IMR-90 (cell line): Measurements from ENCODE around the gene GNA15. TPM values are rescaled to one million over a fixed set of nuclear protein-coding genes. Genes with fewer than 3 reads are reported as not detected.

ENCODE experiments used
- ATAC-seq: fragments of 200-7000 bp; cut with Tn5 transposase; 2 replicates; pipeline ENCODE4 v1.9.1; 2020; ENCODE audit warnings: low read depth, mild to moderate bottlenecking, moderate library complexity
- BruUV-seq: library from RNA; stranded (reverse); fragments of 400-500 nt; replicated peaks from 2 replicates; lab custom pipeline; 2021; lab: Mats Ljungman, UMichigan
- CTCF ChIA-PET: fragments of 300-600 bp; formaldehyde crosslinking; extraction: SDS; loops from one replicate; lab custom pipeline; 2021; ENCODE audit warnings: antibody characterized with exemption; lab: Yijun Ruan, JAX
- POLR2A ChIA-PET: fragments of 300-600 bp; sonication (Branson Sonifier 250); formaldehyde crosslinking; loops from one replicate; lab custom pipeline; 2022; ENCODE audit warnings: antibody characterized with exemption; ENCODE audit not compliant: unreplicated experiment; lab: Charles Lee
- DNase-seq: peaks from one replicate; pipeline ENCODE4 v3.0.0; 2013
- H2AFZ ChIP-seq: replicated peaks from 2 replicates; pipeline ENCODE3; 2013; ENCODE audit warnings: low read length, mild to moderate bottlenecking; ENCODE audit not compliant: poor library complexity
- H2AK5ac ChIP-seq: 2 replicates; pipeline ENCODE4 v1.6.1; 2013; ENCODE audit warnings: low read depth, low read length, inconsistent platforms
- H2AK9ac ChIP-seq: replicated peaks from 2 replicates; pipeline ENCODE3; 2013; ENCODE audit warnings: mild to moderate bottlenecking, low read depth, low read length, moderate library complexity; ENCODE audit not compliant: poor library complexity
- H2BK120ac ChIP-seq: 2 replicates; pipeline ENCODE4 v1.6.1; 2013; ENCODE audit warnings: low read depth, low read length, inconsistent platforms
- H2BK15ac ChIP-seq: 3 replicates; pipeline ENCODE4 v1.6.1; 2013; ENCODE audit warnings: low read depth, low read length, inconsistent platforms
- H2BK20ac ChIP-seq: 2 replicates; pipeline ENCODE4 v1.6.1; 2013; ENCODE audit warnings: low read depth, mild to moderate bottlenecking, inconsistent platforms, low read length, moderate library complexity
- H2BK5ac ChIP-seq: 2 replicates; pipeline ENCODE4 v1.6.1; 2013; ENCODE audit warnings: mild to moderate bottlenecking, low read depth, low read length, inconsistent platforms; ENCODE audit not compliant: poor library complexity, severe bottlenecking
- H3K14ac ChIP-seq: replicated peaks from 2 replicates; pipeline ENCODE4 v1.6.1; 2013; ENCODE audit warnings: low read depth, low read length, inconsistent platforms
- H3K18ac ChIP-seq: 2 replicates; pipeline ENCODE4 v1.6.1; 2013; ENCODE audit warnings: low read depth, low read length, control low read depth
- H3K23ac ChIP-seq: 2 replicates; pipeline ENCODE4 v1.6.1; 2013; ENCODE audit warnings: low read depth, low read length, inconsistent platforms
- H3K27ac ChIP-seq: 2 replicates; pipeline ENCODE4 v1.5.1; 2013; ENCODE audit warnings: mild to moderate bottlenecking, control low read depth, low read length; ENCODE audit not compliant: insufficient read depth
- H3K27me3 ChIP-seq: 2 replicates; pipeline ENCODE4 v1.6.1; 2013; ENCODE audit warnings: low read length; ENCODE audit not compliant: control insufficient read depth, insufficient read depth
- H3K36me3 ChIP-seq: 2 replicates; pipeline ENCODE4 v1.6.1; 2013; ENCODE audit warnings: low read length, mixed read lengths; ENCODE audit not compliant: control insufficient read depth, insufficient read depth
- H3K4ac ChIP-seq: 2 replicates; pipeline ENCODE4 v1.6.1; 2013; ENCODE audit warnings: low read depth, low read length, inconsistent platforms
- H3K4me1 ChIP-seq: 2 replicates; pipeline ENCODE4 v1.6.1; 2013; ENCODE audit warnings: low read length, mixed read lengths; ENCODE audit not compliant: control insufficient read depth, insufficient read depth
- H3K4me2 ChIP-seq: 2 replicates; pipeline ENCODE4 v1.6.1; 2013; ENCODE audit warnings: low read depth, mild to moderate bottlenecking, control low read depth, low read length, moderate library complexity
- H3K4me3 ChIP-seq: 2 replicates; pipeline ENCODE4 v1.5.1; 2013; ENCODE audit warnings: low read depth, mild to moderate bottlenecking, control low read depth, low read length, moderate library complexity; ENCODE audit not compliant: insufficient read depth
- H3K56ac ChIP-seq: 2 replicates; pipeline ENCODE4 v1.6.1; 2013; ENCODE audit warnings: low read length, inconsistent platforms; ENCODE audit not compliant: insufficient read depth; ENCODE audit errors: extremely low read depth
- H3K79me1 ChIP-seq, 2 experiments: 2 replicates each; pipeline ENCODE4 v1.6.1; 2013; ENCODE audit warnings: low read length in 2 of 2, inconsistent platforms in 1 of 2, low read depth in 1 of 2
- H3K9ac ChIP-seq: 2 replicates; pipeline ENCODE4 v1.6.1; 2013; ENCODE audit warnings: low read depth, low read length, control low read depth
- H3K9me1 ChIP-seq: 2 replicates; pipeline ENCODE4 v1.6.1; 2013; ENCODE audit warnings: low read length, inconsistent platforms; ENCODE audit not compliant: insufficient read depth
- H3K9me3 ChIP-seq: 2 replicates; pipeline ENCODE4 v1.6.1; 2013; ENCODE audit warnings: low read length; ENCODE audit not compliant: control insufficient read depth, insufficient read depth
- H4K20me1 ChIP-seq: 2 replicates; pipeline ENCODE4 v1.6.1; 2013; ENCODE audit warnings: low read length, inconsistent platforms; ENCODE audit not compliant: insufficient read depth
- H4K5ac ChIP-seq: 2 replicates; pipeline ENCODE4 v1.6.1; 2013; ENCODE audit warnings: mild to moderate bottlenecking, low read depth, low read length, control low read depth
- H4K8ac ChIP-seq, 2 experiments: 2 replicates each; pipeline ENCODE4 v1.6.1; 2013; ENCODE audit warnings: low read depth in 2 of 2, low read length in 2 of 2, control low read depth in 1 of 2, inconsistent platforms in 1 of 2
- H4K91ac ChIP-seq: 2 replicates; pipeline ENCODE4 v1.6.1; 2013; ENCODE audit warnings: low read depth, low read length, inconsistent platforms; ENCODE audit not compliant: insufficient read depth
- BHLHE40 ChIP-seq: fragments of 150-350 bp; IDR thresholded peaks from 2 replicates; pipeline ENCODE4 v1.6.1; 2016; ENCODE audit warnings: mild to moderate bottlenecking, low read depth, low read length
- CEBPB ChIP-seq: IDR thresholded peaks from 2 replicates; pipeline ENCODE4 v1.6.1; 2012; ENCODE audit warnings: low read depth, low read length, improper control_type of control experiment
- CHD1 ChIP-seq: IDR thresholded peaks from 2 replicates; pipeline ENCODE4 v1.6.1; 2012; ENCODE audit warnings: low read depth, low read length, improper control_type of control experiment
- FOS ChIP-seq: fragments of 150-350 bp; IDR thresholded peaks from 2 replicates; pipeline ENCODE4 v1.6.1; 2016; ENCODE audit warnings: low read depth, low read length
- MAFK ChIP-seq: IDR thresholded peaks from 2 replicates; pipeline ENCODE4 v1.6.1; 2012; ENCODE audit warnings: low read depth, low read length, improper control_type of control experiment
- MAZ ChIP-seq: IDR thresholded peaks from 2 replicates; pipeline ENCODE4 v1.6.1; 2012; ENCODE audit warnings: low read depth, mild to moderate bottlenecking, low read length, improper control_type of control experiment, moderate library complexity, borderline replicate concordance
- MXI1 ChIP-seq: IDR thresholded peaks from 2 replicates; pipeline ENCODE4 v1.6.1; 2012; ENCODE audit warnings: low read depth, mild to moderate bottlenecking, low read length, moderate library complexity, borderline replicate concordance
- NFE2L2 ChIP-seq: fragments of 150-350 bp; IDR thresholded peaks from 2 replicates; pipeline ENCODE4 v1.6.1; 2016; ENCODE audit warnings: low read depth, mild to moderate bottlenecking, low read length
- POLR2A ChIP-seq: IDR thresholded peaks from 2 replicates; pipeline ENCODE4 v1.6.1; 2012; ENCODE audit warnings: mild to moderate bottlenecking, low read depth, low read length
- RAD21 ChIP-seq: IDR thresholded peaks from 2 replicates; pipeline ENCODE4 v1.6.1; 2012; ENCODE audit warnings: low read length, improper control_type of control experiment
- RCOR1 ChIP-seq: IDR thresholded peaks from 2 replicates; pipeline ENCODE4 v1.6.1; 2012; ENCODE audit warnings: mild to moderate bottlenecking, low read length, improper control_type of control experiment; ENCODE audit not compliant: insufficient replicate concordance
- RFX5 ChIP-seq: IDR thresholded peaks from 2 replicates; pipeline ENCODE4 v1.8.0; 2012; ENCODE audit warnings: low read depth, mild to moderate bottlenecking, low read length, moderate library complexity
- SMC3 ChIP-seq: fragments of 150-350 bp; IDR thresholded peaks from 2 replicates; pipeline ENCODE4 v1.6.1; 2016; ENCODE audit warnings: low read depth, mild to moderate bottlenecking, antibody characterized with exemption, low read length, moderate library complexity
- WGBS, 2 experiments: methylation state at CpG; one replicate each; pipeline versions ENCODE4 v1.1.5 to v1.1.7; 2013; ENCODE audit warnings: missing lambda C conversion rate in 2 of 2; ENCODE audit not compliant: insufficient read length in 1 of 2; ENCODE audit errors: extremely low coverage in 2 of 2; 5-methylcytosine and 5-hydroxymethylcytosine counted together
- dilution Hi-C: fragments of 300-500 bp; cut with HindIII; formaldehyde crosslinking; loops from one replicate; pipeline ENCODE4 v1.14.3; 2018; ENCODE audit warnings: low sequenced_read_pairs; ENCODE audit not compliant: unreplicated experiment
- in situ Hi-C: fragments of 300-500 bp; cut with MboI; formaldehyde crosslinking; loops from 3 replicates; pipeline ENCODE4 v1.14.3; 2019; ENCODE audit warnings: low sequenced_read_pairs, inconsistent platforms, mixed read lengths
- intact Hi-C: fragments of 100-400 bp; cut with micrococcal nuclease; formaldehyde crosslinking; loops from 2 replicates; pipeline ENCODE4 v1.10.0; 2022
- polyA plus RNA-seq, 3 experiments: library from polyadenylated mRNA; depleted of rRNA; stranded (reverse); fragments of >200 nt; gene quantifications; 2 replicates each; pipeline ENCODE4 v1.2.3, GENCODE V29; 2012; ENCODE audit warnings: low replicate concordance in 1 of 3
- total RNA-seq: library from RNA; depleted of rRNA; stranded (reverse); fragments of >200 nt; gene quantifications from 2 replicates; pipeline ENCODE4 v1.2.3, GENCODE V29; 2012
- TF ChIP-seq, protein P1 (sequence below): fragments of 150-350 bp; IDR thresholded peaks from 2 replicates; pipeline ENCODE4 v1.6.1; 2016; ENCODE audit warnings: low read depth, mild to moderate bottlenecking, low read length, moderate library complexity, borderline replicate concordance
- TF ChIP-seq, protein P2 (sequence below): conservative IDR thresholded peaks from 2 replicates; pipeline ENCODE4 v1.5.1; 2012; ENCODE audit warnings: mild to moderate bottlenecking, low read depth, low read length, improper control_type of control experiment

Gene GNA15
- total and polyA plus RNA-seq, 2 of the 4 experiments (the other 2 are of a cell fraction): 0.18 TPM; not detected in 1

DNA sequence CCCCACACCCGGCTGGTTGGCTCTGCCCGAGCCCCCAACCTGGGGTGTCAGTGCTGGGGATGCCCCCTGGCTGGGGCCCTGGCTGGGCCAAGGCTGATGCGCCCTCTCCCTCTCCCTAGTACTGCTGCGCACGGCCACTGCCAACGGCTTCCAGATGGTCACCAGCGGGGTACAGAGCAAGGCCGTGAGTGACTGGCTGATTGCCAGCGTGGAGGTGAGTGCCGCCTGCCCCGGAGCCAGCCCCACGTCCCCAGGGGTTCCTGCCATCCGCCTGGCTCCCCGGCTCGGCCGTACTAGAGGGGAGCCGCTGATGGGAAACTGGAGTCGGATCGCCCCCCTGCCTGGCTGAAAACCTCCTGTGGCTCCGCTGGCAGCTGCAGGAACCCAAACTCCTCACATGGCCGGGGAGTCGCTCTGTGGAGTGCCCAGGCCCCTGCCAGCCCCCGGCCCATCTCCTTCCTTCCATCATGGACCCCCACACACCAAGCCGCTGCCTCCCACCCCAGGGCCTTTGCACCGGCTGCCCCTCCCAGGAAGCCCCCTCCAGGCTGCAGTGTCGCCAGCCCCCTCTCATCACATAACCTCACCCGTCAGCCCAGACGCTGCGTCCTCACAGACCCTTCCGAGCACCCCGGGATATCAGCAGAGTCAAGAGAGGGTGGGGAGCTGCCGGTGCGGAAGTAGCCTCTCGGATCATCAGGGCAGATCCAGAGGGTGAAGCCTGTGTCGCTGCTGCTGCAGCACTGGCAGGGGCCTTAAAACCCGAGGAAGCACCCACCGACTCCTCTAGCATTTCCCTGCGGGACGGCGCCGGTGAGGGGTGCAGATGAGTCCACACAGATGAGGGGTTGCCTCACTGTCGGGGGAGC is 60.5 kb downstream of the GNA15 start:
- Histone ChIP-seq H3K9me1 (no peaks in the 10 kb centered on the region), H4K5ac (no peak overlapping the region), H2BK15ac (no peak overlapping the region), H2AFZ (no peak overlapping the region), H3K36me3 (peaks cover 27% of the 10 kb centered on the region), H3K27ac (no peak overlapping the region), H3K9ac (no peak overlapping the region), H4K20me1 (peaks cover 12% of the 10 kb centered on the region), H2BK20ac (no peak overlapping the region), H3K23ac (no peak overlapping the region), H2BK5ac (no peak overlapping the region), H3K14ac (no peak overlapping the region), H3K56ac (no peak overlapping the region), H3K4me1 (no peaks in the 10 kb centered on the region), H2AK9ac (no peak overlapping the region), H3K18ac (no peak overlapping the region), H3K79me1 (peaks cover 0 to 18% of the 10 kb centered on the region in 2 experiments; a peak in 1 of 4 replicates), H2AK5ac (no peak overlapping the region), H3K4me2 (no peak overlapping the region), H3K9me3 (no peaks in the 10 kb centered on the region), H3K4ac (no peak overlapping the region), H4K8ac (no peak overlapping the region), H3K27me3 (no peaks in the 10 kb centered on the region), H3K4me3 (no peak overlapping the region), H4K91ac (no peak overlapping the region), H2BK120ac (no peak overlapping the region)
- dilution Hi-C loops (no loop called here), intact Hi-C loops (no loop called here), in situ Hi-C loops (no loop called here)
- POLR2A ChIA-PET: no interaction called here
- 91% methylated on average over 19 of the region's 42 CpGs; no CpG with 5 or more reads in 1 of the 2 experiments for WGBS, 2 experiments
- DNase-seq (no peak), ATAC-seq (no peak)
- no TSS peak for BruUV-seq
- CTCF ChIA-PET: no interaction called here
- TF ChIP-seq MAFK: no peak
- no peak for TF ChIP-seq RCOR1
- no peak for TF ChIP-seq SMC3
- no peak for TF ChIP-seq FOS
- TF ChIP-seq, protein P1, sequence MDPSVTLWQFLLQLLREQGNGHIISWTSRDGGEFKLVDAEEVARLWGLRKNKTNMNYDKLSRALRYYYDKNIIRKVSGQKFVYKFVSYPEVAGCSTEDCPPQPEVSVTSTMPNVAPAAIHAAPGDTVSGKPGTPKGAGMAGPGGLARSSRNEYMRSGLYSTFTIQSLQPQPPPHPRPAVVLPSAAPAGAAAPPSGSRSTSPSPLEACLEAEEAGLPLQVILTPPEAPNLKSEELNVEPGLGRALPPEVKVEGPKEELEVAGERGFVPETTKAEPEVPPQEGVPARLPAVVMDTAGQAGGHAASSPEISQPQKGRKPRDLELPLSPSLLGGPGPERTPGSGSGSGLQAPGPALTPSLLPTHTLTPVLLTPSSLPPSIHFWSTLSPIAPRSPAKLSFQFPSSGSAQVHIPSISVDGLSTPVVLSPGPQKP: no peak
- no peak for TF ChIP-seq BHLHE40
- TF ChIP-seq POLR2A: no peak
- no peak for TF ChIP-seq CEBPB
- TF ChIP-seq MAZ: no peak
- TF ChIP-seq RFX5: no peak
- no peak for TF ChIP-seq NFE2L2
- TF ChIP-seq RAD21: no peak
- TF ChIP-seq MXI1: no peak
- TF ChIP-seq CHD1: no peak
- TF ChIP-seq, protein P2, sequence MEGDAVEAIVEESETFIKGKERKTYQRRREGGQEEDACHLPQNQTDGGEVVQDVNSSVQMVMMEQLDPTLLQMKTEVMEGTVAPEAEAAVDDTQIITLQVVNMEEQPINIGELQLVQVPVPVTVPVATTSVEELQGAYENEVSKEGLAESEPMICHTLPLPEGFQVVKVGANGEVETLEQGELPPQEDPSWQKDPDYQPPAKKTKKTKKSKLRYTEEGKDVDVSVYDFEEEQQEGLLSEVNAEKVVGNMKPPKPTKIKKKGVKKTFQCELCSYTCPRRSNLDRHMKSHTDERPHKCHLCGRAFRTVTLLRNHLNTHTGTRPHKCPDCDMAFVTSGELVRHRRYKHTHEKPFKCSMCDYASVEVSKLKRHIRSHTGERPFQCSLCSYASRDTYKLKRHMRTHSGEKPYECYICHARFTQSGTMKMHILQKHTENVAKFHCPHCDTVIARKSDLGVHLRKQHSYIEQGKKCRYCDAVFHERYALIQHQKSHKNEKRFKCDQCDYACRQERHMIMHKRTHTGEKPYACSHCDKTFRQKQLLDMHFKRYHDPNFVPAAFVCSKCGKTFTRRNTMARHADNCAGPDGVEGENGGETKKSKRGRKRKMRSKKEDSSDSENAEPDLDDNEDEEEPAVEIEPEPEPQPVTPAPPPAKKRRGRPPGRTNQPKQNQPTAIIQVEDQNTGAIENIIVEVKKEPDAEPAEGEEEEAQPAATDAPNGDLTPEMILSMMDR: no peak
